Activated CD8-positive, alpha-beta T cell treated with anti-CD3 and anti-CD28 coated beads for 36 hours (primary cell): ENCODE results near the gene KIAA0753. TPM values are rescaled to one million over a fixed set of nuclear protein-coding genes. Genes with fewer than 3 reads are reported as not detected.

Experiments
- ATAC-seq: fragments of 200-7000 bp; cut with Tn5 transposase; one replicate; pipeline ENCODE4 v1.10.0; 2021; ENCODE audit warnings: mild to moderate bottlenecking, moderate library complexity
- CTCF ChIA-PET: fragments of 350-600 bp; sonication (Branson Sonifier 250); formaldehyde crosslinking; loops from one replicate; lab custom pipeline; 2021; ENCODE audit warnings: antibody characterized with exemption; lab: Charles Lee
- POLR2A ChIA-PET: fragments of 350-600 bp; sonication (Branson Sonifier 250); formaldehyde crosslinking; loops from one replicate; lab custom pipeline; 2021; ENCODE audit warnings: antibody characterized with exemption; lab: Charles Lee
- DNase-seq: peaks from one replicate; pipeline ENCODE4 v3.0.0-alpha.2; 2020
- H3K27ac Mint-ChIP-seq: one replicate; pipeline ENCODE4 v1.8.0; 2021; ENCODE audit warnings: mild to moderate bottlenecking, mixed read lengths
- H3K27me3 Mint-ChIP-seq: one replicate; pipeline ENCODE4 v1.8.0; 2021; ENCODE audit warnings: mixed read lengths
- H3K36me3 Mint-ChIP-seq: one replicate; pipeline ENCODE4 v1.8.0; 2021; ENCODE audit warnings: low read depth, mixed read lengths
- H3K4me1 Mint-ChIP-seq: one replicate; pipeline ENCODE4 v1.8.0; 2021; ENCODE audit warnings: low read depth, mixed read lengths
- H3K4me3 Mint-ChIP-seq: one replicate; pipeline ENCODE4 v1.8.0; 2021; ENCODE audit warnings: mild to moderate bottlenecking, moderate library complexity, mixed read lengths
- H3K9me3 Mint-ChIP-seq: one replicate; pipeline ENCODE4 v1.8.0; 2021; ENCODE audit warnings: mixed read lengths
- CTCF ChIP-seq: fragments of 200-600 bp; IDR thresholded peaks from one replicate; pipeline ENCODE4 v1.8.0; 2022; ENCODE audit warnings: antibody characterized with exemption, mild to moderate bottlenecking
- intact Hi-C: fragments of 100-400 bp; cut with micrococcal nuclease; formaldehyde crosslinking; loops from one replicate; pipeline ENCODE4 v1.10.0; 2022
- total RNA-seq, 2 experiments: library from RNA; stranded (reverse); gene quantifications; one replicate each; pipeline ENCODE4 v1.2.3, GENCODE V29; 2021

The KIAA0753 gene
- total RNA-seq, 2 experiments from 2014 or later: 16.5 to 17.3 TPM

GRCh38 chr17:6545291-6545690 lies 95.2 kb downstream of the KIAA0753 start:
- Mint-ChIP-seq H3K9me3 (no peaks in the 10 kb centered on the region), H3K27ac (no peak overlapping the region), H3K27me3 (no peaks in the 10 kb centered on the region), H3K4me1 (peaks cover 12% of the 10 kb centered on the region), H3K36me3 (no peaks in the 10 kb centered on the region), H3K4me3 (no peak overlapping the region)
- TF ChIP-seq CTCF: no peak
- intact Hi-C loops: no loop called here
- DNase-seq: no peak
- ChIA-PET POLR2A (no interaction called here), CTCF (no interaction called here)
- no peak for ATAC-seq

GRCh38 chr17:6544011-6544370 lies 96.5 kb downstream of the KIAA0753 start:
- ChIA-PET POLR2A (no interaction called here), CTCF (no interaction called here)
- H3K27me3 Mint-ChIP-seq: no peaks in the 10 kb centered on the region
- no peak for TF ChIP-seq CTCF
- intact Hi-C loops: no loop called here
- H3K4me3 Mint-ChIP-seq: no peak overlapping the region
- no peaks in the 10 kb centered on the region for H3K36me3 Mint-ChIP-seq
- no peak for DNase-seq
- peaks cover 2% of the 10 kb centered on the region for H3K9me3 Mint-ChIP-seq
- H3K4me1 Mint-ChIP-seq: peaks cover 9% of the 10 kb centered on the region
- no peak for ATAC-seq
- no peak overlapping the region for H3K27ac Mint-ChIP-seq

- ATAC-seq: no peak
- DNase-seq: no peak
- CTCF ChIA-PET: no interaction called here
- Mint-ChIP-seq H3K27me3 (no peaks in the 10 kb centered on the region), H3K9me3 (peaks cover 2% of the 10 kb centered on the region), H3K27ac (no peak overlapping the region), H3K4me1 (peaks cover 3% of the 10 kb centered on the region), H3K36me3 (no peaks in the 10 kb centered on the region), H3K4me3 (no peak overlapping the region)
- intact Hi-C loops: no loop called here
- no peak for TF ChIP-seq CTCF
- POLR2A ChIA-PET: no interaction called here
Observed at GRCh38 chr17:6543079-6544010, 97.2 kb downstream of the KIAA0753 start.

GRCh38 chr17:6542577-6542976 lies 97.9 kb downstream of the KIAA0753 start:
- TF ChIP-seq CTCF: no peak
- H3K36me3 Mint-ChIP-seq: no peaks in the 10 kb centered on the region
- intact Hi-C loops: no loop called here
- no peak for ATAC-seq
- H3K4me1 Mint-ChIP-seq: no peaks in the 10 kb centered on the region
- no peaks in the 10 kb centered on the region for H3K27me3 Mint-ChIP-seq
- H3K27ac Mint-ChIP-seq: no peak overlapping the region
- ChIA-PET POLR2A (no interaction called here), CTCF (no interaction called here)
- H3K9me3 Mint-ChIP-seq: peaks cover 2% of the 10 kb centered on the region
- DNase-seq: no peak
- H3K4me3 Mint-ChIP-seq: no peak overlapping the region

GRCh38 chr17:6541886-6542285 lies 98.6 kb downstream of the KIAA0753 start:
- Mint-ChIP-seq H3K9me3 (peaks cover 2% of the 10 kb centered on the region), H3K27ac (no peak overlapping the region), H3K36me3 (no peaks in the 10 kb centered on the region), H3K4me1 (no peaks in the 10 kb centered on the region), H3K27me3 (no peaks in the 10 kb centered on the region), H3K4me3 (no peak overlapping the region)
- ChIA-PET POLR2A (no interaction called here), CTCF (interaction anchor here (1.2 kb wide), 1 partner anchor 68 kb away, joined by 4 read pairs; no protein-coding TSS in a partner anchor)
- DNase-seq: no peak
- TF ChIP-seq CTCF: no peak
- intact Hi-C loops: no loop called here
- ATAC-seq: no peak
